ENCODE measurements around the gene OPN4.

DNA sequence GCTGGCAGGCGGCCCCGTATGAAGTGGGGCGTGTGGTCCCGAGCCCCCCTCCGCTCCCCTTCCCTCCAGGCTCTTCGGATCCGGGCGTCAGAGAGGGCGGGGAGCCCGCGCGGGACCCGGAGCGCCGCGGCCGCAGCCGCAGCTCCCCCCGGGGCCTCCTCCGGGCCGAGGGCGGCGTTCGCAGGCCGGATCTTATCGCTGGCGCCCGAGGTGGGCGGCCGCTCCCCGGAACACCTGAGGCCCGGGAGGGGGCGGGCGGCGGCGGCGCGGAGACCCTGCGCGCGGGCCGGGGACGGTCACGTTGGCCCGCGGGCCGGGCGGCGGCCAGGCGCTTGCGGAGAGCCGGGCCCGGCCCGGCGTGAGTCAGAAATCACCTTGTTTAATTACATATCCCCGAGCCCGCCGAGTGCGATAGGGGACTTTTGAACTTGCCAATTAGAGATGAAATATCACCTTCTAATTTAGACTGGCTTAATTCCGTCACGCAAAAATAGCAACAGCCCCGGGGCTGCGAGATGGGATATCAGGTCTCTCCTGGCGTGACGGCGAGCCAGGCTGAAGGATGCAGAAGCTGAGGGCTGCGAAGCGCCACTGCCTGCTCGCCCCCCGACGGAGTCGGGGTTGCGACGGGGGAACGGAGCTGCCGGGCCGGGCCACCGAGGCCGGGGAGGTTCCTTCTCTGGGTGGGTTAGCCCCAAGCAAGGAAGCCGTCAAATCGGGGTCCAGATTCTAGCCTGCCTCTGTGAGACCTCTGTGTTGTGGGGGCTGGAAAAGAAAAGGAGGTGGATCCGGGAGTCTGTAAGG lies 57.4 kb downstream of the OPN4 start:
- TF ChIP-seq, protein P1, sequence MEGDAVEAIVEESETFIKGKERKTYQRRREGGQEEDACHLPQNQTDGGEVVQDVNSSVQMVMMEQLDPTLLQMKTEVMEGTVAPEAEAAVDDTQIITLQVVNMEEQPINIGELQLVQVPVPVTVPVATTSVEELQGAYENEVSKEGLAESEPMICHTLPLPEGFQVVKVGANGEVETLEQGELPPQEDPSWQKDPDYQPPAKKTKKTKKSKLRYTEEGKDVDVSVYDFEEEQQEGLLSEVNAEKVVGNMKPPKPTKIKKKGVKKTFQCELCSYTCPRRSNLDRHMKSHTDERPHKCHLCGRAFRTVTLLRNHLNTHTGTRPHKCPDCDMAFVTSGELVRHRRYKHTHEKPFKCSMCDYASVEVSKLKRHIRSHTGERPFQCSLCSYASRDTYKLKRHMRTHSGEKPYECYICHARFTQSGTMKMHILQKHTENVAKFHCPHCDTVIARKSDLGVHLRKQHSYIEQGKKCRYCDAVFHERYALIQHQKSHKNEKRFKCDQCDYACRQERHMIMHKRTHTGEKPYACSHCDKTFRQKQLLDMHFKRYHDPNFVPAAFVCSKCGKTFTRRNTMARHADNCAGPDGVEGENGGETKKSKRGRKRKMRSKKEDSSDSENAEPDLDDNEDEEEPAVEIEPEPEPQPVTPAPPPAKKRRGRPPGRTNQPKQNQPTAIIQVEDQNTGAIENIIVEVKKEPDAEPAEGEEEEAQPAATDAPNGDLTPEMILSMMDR (IDR thresholded peaks at IDR 0.05; ENCODE audit: poor library complexity): no peak
- TF ChIP-seq EZH2 (IDR thresholded peaks at IDR 0.05; ENCODE audit: borderline replicate concordance): no peak
